Left lung (tissue), 10 donors: Measurements from ENCODE around the gene FHIT. TPM values are rescaled to one million over a fixed set of nuclear protein-coding genes. Genes with fewer than 3 reads are reported as not detected.

Experiments used
- ATAC-seq: fragments of 200-7000 bp; cut with Tn5 transposase; one replicate; pipeline ENCODE4 v1.9.1; 2020; ENCODE audit warnings: moderate library complexity
- DNase-seq, 4 donors: peaks; one replicate each; pipeline ENCODE4 v3.0.0-alpha.2; 2013 to 2020
- H3K27ac ChIP-seq, 2 donors: fragments of 200-600 bp; sonication (generic) in 1 of 2; one replicate each; pipeline versions ENCODE4 v1.5.0 to v1.8.0; 2020 to 2021
- H3K27me3 ChIP-seq, 2 donors: fragments of 200-600 bp; sonication (generic) in 1 of 2; one replicate each; pipeline versions ENCODE4 v1.5.0 to v1.8.0; 2020 to 2021
- H3K36me3 ChIP-seq, 2 donors: fragments of 200-600 bp; sonication (generic) in 1 of 2; one replicate each; pipeline versions ENCODE4 v1.5.0 to v1.8.0; 2020 to 2021
- H3K4me1 ChIP-seq, 2 donors: fragments of 200-600 bp; one replicate each; pipeline ENCODE4 v1.8.0; 2021
- H3K4me3 ChIP-seq, 2 donors: fragments of 200-600 bp; sonication (generic) in 1 of 2; one replicate each; pipeline versions ENCODE4 v1.5.0 to v1.8.0; 2020 to 2021; ENCODE audit warnings: mild to moderate bottlenecking in 1 of 2
- H3K9me3 ChIP-seq, 2 donors: fragments of 200-600 bp; sonication (generic) in 1 of 2; one replicate each; pipeline versions ENCODE4 v1.5.0 to v1.8.0; 2020 to 2021
- intact Hi-C, 2 donors: fragments of 100-400 bp; cut with DNase I; formaldehyde crosslinking; loops; one replicate each; pipeline versions ENCODE4 v1.11.2 to v1.14.2; 2022
- polyA plus RNA-seq, 6 donors: library from polyadenylated mRNA; unstranded; fragments of 120-200 nt; gene quantifications; one replicate each; pipeline ENCODE4 v1.2.1, GENCODE V29; 2013; ENCODE audit not compliant: insufficient read length in 6 of 6
- total RNA-seq, 2 donors: library from RNA; stranded (reverse); fragmentation: NEBNext Ultra II Directional; extraction: Animal tissue kit (Norgen Biotek cat#: 25700); gene quantifications; one replicate each; pipeline ENCODE4 v1.2.1, GENCODE V29; 2021
- TF ChIP-seq, protein P1 (sequence below), 2 donors: fragments of 200-600 bp; sonication (generic) in 1 of 2; IDR thresholded peaks; one replicate each; pipeline versions ENCODE4 v1.5.0 to v1.8.0; 2021; ENCODE audit warnings: antibody characterized with exemption in 2 of 2
- donor health status: DM: no; HTN: yes; CAD: no.
- donor health status: DM: no; HTN: no; CAD: no.

Gene FHIT
- total and polyA plus RNA-seq, 8 donors, result 8.5 to 16.3 (median 9.7) TPM

DNA sequence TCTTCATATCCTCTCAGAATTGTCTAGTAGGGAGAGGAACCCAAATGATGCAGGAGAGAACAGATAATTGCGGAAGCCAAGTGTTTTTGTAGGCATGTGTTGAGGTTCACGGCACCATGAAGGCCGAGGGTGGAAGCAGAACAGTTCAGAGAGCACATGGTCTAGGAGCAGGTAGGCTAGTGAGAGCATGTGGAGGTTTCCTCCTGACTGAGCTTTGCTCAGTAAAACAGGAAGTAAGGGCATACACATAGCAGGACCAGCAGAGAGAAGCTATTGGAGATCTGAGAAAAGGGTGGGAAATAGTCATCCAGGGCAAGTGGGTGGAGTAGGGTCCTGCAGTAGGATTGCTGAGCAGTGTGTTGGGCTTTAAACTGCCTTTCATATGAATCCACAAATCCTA, 491.1 kb downstream of the FHIT start:
- no peak for ATAC-seq
- DNase-seq, result no peak
- H3K27ac ChIP-seq, result no peak overlapping the region
- H3K27me3 ChIP-seq, result no peaks in the 10 kb centered on the region
- intact Hi-C loops, result no loop called here
- H3K4me3 ChIP-seq, result no peak overlapping the region
- H3K9me3 ChIP-seq, result no peaks in the 10 kb centered on the region
- no peaks in the 10 kb centered on the region for H3K4me1 ChIP-seq
- TF ChIP-seq, protein P1, sequence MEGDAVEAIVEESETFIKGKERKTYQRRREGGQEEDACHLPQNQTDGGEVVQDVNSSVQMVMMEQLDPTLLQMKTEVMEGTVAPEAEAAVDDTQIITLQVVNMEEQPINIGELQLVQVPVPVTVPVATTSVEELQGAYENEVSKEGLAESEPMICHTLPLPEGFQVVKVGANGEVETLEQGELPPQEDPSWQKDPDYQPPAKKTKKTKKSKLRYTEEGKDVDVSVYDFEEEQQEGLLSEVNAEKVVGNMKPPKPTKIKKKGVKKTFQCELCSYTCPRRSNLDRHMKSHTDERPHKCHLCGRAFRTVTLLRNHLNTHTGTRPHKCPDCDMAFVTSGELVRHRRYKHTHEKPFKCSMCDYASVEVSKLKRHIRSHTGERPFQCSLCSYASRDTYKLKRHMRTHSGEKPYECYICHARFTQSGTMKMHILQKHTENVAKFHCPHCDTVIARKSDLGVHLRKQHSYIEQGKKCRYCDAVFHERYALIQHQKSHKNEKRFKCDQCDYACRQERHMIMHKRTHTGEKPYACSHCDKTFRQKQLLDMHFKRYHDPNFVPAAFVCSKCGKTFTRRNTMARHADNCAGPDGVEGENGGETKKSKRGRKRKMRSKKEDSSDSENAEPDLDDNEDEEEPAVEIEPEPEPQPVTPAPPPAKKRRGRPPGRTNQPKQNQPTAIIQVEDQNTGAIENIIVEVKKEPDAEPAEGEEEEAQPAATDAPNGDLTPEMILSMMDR (IDR thresholded peaks at IDR 0.05), result no peak
- no peaks in the 10 kb centered on the region for H3K36me3 ChIP-seq

GRCh38 chr3:60759439-60759838, 491.8 kb downstream of the FHIT start:
- Histone ChIP-seq H3K4me3 (no peak overlapping the region), H3K4me1 (no peaks in the 10 kb centered on the region), H3K27ac (peak overlapping the region in 1 of 2 donors; percentile 46), H3K36me3 (no peaks in the 10 kb centered on the region), H3K9me3 (no peaks in the 10 kb centered on the region), H3K27me3 (no peaks in the 10 kb centered on the region)
- intact Hi-C loops, result no loop called here
- TF ChIP-seq, protein P1 (IDR thresholded peaks at IDR 0.05), result no peak
- ATAC-seq (no peak), DNase-seq (no peak)

- intact Hi-C loops, result no loop called here
- no peak for DNase-seq
- Histone ChIP-seq H3K4me1 (no peaks in the 10 kb centered on the region), H3K4me3 (no peak overlapping the region), H3K36me3 (no peaks in the 10 kb centered on the region), H3K27ac (peak overlapping the region in 1 of 2 donors; percentile 46), H3K9me3 (no peaks in the 10 kb centered on the region), H3K27me3 (no peaks in the 10 kb centered on the region)
- no peak for ATAC-seq
- TF ChIP-seq, protein P1 (IDR thresholded peaks at IDR 0.05), result no peak
Observed at GRCh38 chr3:60758831-60759230, 492.4 kb downstream of the FHIT start.

DNA sequence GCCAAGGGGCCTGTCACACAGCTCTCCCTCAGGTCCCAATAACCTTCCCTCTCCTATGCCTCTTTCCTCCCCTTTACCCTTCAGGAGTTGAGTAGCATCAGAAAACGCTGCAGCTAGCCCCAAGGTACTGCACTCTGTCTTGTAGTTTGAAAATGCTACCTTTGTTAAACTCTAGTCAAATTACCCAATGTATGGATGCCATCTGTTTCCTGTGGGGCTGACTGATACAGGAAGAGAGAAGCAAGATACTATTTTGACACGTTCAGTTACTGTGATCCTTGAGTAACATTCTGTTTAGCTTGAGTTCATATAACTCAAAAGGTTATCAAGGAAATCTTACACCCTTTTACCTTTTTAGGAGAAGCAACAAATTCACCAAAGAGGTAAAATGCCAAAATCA, 493.1 kb downstream of the FHIT start:
- TF ChIP-seq, protein P1 (IDR thresholded peaks at IDR 0.05), result no peak
- ATAC-seq (no peak), DNase-seq (no peak)
- Histone ChIP-seq H3K27ac (peak overlapping the region in 1 of 2 donors; percentile 46), H3K9me3 (no peaks in the 10 kb centered on the region), H3K27me3 (no peaks in the 10 kb centered on the region), H3K4me3 (no peak overlapping the region), H3K36me3 (no peaks in the 10 kb centered on the region), H3K4me1 (no peaks in the 10 kb centered on the region)
- intact Hi-C loops, result no loop called here

GRCh38 chr3:60757724-60758123, 493.5 kb downstream of the FHIT start:
- DNase-seq (no peak), ATAC-seq (no peak)
- TF ChIP-seq, protein P1 (IDR thresholded peaks at IDR 0.05), result no peak
- intact Hi-C loops, result no loop called here
- no peak overlapping the region for H3K27ac ChIP-seq
- no peaks in the 10 kb centered on the region for H3K4me1 ChIP-seq
- H3K36me3 ChIP-seq, result no peaks in the 10 kb centered on the region
- H3K27me3 ChIP-seq, result no peaks in the 10 kb centered on the region
- H3K9me3 ChIP-seq, result no peaks in the 10 kb centered on the region
- H3K4me3 ChIP-seq, result no peak overlapping the region
